GM04503 (cell line): Measurements from ENCODE around the gene CDIP1.

Experiments
- DNase-seq: peaks from one replicate; pipeline ENCODE4 v3.0.0-alpha.2; 2012; ENCODE audit warnings: low read depth

Gene CDIP1

DNA sequence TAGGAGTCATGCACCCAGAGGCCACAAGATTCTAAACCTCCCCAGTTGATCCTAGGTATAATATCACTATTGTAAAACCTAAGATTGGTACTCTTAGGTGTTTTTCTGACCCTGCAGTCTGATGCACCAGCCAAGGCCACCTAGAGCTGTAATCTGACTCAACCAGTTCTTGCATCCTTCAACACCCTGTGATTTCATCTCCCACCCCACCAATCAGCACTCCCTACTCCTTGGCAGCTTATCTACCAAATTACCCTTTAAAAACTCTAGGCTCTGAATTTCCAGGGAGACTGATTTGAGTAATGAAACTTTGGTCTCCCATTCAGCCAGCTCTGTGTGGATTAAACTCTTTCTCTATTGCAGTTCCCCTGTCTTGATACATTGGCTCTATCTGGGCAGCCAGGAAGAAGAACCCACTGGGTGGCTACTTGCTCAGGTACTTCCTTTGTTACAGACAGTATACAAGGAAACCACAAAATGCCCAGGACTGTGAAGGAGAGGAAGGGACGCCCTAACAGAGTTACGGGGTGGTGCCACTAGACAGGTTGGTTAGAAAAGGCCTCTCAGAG is 1.2 kb upstream of the CDIP1 start:
- no peak for DNase-seq

DNA sequence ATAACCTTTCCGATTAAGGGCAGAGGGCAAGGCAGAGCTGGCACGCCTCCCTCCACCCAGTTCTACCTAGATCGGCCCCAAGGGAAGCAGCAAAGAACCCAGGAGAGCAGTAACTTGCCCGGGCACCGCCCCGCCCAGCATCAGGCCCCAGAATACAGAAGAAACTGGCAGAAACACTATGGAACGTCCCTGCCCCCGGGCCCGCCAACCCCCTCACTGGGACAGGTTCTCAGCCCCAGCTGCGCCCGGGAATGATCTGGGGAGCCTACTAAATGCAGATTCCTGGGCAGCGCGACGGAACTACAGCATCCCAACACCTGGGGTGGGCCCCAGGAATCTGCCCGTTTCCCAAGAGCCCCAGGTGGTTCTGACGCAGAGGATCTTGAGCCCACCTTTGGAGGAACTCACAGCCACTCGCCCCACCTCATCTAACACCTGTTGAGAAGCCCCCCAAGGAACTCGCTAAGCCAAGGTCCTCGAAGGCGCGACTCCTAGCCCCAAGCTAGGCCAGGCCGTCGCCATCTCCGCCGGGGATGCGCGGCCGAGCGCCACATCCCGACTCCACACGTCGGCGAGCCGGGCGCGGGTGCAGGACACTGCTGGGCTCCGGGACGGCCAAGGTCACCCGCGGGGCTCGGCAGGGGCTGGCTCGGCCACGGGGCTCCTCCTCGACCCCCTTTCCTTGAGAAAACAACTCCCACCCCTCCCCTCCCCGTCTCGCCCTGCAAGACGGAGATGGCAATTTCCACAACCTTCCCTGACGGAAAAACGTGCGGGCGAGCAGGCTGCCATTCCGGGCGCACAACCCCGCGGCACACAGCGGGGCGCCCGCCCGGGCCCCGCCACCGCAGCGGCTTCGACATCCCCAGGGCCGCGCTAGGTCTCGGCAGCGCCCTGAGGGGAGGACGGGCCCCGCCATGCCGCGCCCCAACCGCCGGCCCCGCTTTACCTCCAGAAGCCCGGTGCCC is 913 bp downstream of the CDIP1 start:
- no peak for DNase-seq

DNA sequence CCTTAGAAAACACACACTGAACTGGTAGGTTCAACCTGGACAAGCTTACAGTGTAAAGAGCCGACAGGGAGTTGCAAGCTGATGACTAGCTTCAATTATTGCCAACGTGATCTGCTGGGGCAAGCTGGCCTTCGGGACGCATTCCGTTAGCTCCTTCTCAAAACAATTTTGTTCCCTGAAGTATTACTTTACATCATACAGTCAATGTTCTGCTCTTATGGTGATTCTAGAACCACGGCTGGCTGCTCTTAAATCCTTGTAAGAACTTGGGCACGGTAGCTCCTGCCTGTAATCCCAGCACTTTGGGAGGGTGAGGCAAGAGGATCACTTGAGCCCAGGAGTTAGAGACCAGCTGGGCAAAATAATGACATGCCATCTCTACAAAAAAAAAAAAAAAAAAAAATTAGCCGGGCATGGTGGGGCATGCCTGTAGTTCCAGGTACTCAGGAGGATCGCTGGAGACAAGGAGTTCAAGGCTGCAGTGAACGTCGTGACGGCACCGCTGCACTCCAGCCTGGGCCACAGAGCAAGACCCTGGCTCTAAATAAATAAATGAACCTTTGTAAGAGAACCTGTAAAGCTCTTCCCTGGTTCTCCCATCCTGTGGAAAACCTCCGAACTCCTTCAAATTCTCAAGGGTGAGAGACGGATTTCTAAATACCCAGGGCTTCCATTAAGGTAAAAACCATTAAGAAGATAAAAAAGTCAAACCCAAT is 2.0 kb downstream of the CDIP1 start:
- DNase-seq = no peak

DNA sequence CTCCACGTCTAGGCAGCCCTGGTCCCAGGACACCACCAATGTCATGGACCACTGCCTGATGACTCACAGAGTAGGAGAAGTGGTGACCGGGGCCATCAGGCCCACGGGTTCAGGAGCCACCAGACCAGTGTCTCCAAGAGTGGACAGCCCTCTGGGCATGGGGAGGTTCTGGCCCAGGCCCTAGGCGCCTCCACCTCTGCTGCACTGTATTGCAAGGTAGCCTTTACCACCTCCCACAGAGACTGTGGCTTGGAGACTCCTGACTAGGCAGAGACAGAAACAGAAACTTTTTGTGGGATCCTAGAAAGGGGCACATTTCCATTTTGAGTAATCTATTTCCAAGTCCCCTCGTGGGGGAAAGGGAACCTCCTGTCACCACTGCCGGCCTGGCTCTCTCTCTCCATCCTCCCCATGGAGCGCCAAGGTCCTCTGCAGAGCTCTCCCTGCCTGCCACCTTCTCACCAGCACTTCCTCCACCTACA is 2.9 kb downstream of the CDIP1 start:
- DNase-seq = no peak

DNA sequence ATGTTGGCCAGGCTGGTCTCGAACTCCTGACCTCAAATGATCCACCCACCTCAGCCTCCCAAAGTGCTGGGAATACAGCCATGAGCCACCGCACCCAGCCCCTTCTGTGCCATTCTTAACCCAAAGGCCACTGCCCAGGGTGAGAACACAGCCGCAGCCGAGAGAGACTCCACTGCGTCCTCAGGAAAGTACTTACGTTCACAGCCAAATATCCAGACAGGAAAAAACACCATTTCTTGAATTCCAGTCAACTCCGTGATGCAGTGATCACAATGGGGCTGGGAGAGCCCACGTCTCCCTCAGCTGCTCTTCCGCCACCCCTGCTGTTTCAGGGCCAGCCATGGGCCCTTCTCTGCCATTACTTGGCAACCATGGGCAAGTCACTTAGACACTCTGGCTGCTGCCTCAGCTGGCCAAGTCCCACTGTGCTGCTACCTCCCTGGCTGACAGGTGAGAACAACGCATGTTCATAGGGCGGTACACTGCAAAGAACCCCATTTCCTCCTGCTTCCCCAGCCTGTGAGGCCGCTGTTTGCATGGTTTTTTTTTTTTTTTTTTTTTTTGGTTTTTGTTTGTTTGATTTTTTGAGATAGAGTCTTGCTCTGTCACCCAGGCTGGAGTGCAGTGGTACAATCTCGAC is 4.3 kb downstream of the CDIP1 start:
- no peak for DNase-seq

DNA sequence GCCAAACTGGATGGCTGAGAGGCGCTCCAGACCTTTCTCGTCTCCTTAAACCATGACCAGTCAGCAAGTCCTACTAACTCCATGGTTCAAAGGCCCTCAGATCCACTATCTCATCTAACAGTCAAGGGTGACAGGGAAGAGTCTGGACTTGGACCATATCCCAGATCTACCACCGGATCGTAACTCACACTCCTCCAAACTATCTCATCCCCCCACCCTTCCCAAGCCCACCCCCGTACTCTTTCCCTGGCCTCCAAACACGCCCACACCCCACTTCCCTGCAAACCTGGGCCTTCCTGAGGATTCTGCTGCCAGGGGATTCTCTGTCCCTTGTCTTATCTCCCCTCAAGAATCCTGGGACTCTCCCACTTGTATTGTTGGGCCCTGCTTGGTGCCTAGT is 5.1 kb downstream of the CDIP1 start:
- no peak for DNase-seq

DNA sequence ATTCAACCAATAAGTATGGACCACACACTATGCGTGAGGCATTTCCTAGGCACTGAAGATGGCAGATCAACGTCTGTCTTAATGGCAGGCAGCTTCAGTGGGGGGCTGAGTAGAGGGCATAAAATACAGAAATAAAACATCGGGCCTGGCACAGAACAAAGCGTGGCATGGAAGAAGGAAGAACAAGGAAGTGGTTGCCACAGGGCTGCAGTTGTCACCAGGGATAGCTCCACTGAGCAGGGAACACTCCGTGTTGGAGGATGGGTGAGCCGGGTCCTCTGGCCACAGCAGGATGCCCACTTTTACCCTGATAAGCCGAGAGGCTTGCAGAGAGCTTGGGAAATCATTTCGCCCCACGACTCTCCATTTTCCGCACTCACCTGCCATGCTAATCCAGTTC is 6.3 kb downstream of the CDIP1 start:
- DNase-seq = no peak

DNA sequence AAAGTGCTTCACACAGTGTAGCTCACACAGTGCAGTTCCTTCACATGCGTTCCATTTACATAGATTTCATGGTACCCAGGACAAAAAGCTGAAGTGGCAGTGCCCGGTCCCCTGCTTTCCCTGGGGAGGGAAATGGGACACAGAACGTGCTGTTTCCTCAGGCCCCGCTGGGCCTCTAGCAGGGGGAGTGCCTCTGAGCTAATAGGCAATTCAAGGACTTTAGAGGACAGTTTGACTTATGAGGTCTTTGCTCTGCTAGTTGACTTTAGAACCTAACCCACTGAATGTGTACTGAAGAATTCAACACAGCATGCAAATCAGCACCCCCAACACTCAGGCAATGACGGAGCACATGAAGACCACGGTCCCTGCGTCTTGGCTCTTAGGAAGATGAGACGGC is 6.8 kb downstream of the CDIP1 start:
- no peak for DNase-seq

DNA sequence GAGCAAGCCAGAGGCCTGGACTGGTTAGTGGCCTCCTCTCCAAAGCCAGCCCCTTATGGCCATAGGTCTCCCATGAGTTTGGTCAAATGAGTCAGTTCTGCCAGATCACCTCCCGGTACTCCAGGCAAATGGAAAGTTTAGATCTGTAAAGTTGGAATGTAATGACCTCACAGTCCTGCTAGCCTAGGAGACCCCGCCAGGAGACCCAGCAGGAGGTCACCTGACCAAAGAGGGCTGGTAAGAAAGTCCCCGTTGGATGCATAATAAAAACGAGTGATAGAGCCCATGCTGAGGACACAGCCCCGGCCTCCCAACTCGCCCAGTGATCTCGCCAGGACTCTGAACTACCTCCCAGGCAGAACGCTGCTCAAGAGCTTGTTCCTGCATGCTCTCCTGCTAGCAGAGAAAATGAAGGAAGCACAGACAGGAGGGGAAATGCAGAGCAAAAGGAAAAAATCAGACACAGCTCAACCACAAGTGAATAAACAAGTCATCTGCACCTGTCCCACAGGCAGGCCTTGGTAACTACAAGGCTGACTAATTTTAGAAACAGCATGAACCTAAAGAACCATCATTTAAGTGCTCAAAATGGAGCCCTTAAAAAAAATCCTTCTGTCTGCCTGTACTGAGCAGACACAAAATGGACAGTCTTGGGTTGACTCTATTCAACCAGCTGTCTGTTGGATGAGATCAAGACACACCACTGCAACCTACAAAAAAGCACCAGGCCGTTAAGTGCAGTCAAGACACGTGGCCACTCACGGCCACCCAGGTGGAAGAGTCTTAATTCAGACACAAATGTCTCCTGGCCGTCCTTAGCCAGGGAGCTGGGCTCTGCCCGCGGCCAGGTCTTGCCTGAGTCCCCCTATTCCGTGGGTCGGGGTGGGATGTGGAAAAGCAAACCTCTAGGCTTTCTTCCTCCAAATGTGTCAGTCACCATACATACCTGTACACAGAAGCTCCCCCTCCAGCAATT is 9.2 kb downstream of the CDIP1 start:
- no peak for DNase-seq

DNA sequence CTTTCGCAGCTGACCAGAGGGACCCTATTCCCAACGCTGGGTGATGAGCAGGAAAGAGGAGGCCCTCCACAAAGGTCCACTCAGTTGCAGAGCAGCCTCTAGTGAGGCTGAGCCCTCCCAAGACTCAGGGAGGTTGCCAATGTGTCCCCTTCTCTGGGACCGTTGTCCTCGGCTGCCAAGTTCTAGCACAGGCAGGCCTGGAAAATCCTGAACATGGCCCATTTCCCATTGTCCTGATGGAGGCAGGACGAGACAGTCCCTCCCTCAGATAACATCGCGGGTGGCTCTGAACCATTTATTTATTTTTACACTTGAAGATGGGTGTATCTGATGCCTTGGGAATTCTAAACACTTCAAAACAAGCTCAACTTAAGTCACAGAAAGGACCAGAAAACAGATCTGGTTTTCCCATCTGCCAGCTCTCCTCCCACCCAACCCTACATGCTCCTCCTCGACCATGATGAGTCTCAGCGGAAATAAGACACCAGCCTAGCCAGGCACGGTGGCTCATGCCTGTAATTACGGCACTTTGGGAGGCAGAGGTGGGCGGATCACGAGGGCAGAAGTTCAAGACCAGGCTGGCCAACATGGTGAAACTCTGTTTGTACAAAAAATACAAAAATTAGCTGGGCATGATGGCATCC is 12.8 kb downstream of the CDIP1 start:
- DNase-seq = no peak

DNA sequence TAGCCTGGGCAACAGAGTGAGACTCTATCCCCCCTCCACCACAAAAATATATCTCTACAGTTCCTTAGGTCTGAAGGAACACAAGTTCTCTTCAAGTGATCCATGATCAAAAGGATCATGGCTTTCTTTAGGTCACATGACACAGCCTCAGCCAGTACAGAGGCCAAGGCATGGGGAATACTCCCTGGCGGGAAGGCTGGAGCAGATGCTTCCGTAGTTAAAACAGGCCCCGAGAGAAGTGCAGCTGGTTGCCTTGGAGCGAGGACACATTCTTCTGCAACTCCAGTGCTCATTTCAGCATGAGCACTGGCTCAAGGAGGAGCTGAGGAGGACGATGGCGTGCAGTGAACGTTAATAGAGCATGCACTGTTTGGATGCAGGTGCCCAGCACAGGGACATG is 13.5 kb downstream of the CDIP1 start:
- DNase-seq = no peak

DNA sequence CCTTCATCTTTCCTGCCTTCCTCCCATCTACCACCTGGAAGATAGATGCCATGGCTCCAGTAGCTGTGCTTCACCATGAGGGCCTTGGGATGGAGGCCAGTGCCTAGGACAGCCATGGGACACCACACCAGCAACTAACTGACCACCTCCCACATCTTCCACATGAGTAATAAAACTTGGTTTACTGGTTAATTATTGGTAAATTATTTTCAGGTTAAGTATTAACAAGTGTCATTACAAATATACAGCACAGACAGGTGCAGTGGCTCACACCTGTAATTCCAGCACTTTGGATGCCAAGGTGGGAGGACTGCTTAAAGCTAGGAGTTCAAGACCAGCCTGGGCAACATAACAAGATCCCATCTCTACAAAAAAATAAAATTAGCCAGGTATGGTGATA is 14.0 kb downstream of the CDIP1 start:
- no peak for DNase-seq

DNA sequence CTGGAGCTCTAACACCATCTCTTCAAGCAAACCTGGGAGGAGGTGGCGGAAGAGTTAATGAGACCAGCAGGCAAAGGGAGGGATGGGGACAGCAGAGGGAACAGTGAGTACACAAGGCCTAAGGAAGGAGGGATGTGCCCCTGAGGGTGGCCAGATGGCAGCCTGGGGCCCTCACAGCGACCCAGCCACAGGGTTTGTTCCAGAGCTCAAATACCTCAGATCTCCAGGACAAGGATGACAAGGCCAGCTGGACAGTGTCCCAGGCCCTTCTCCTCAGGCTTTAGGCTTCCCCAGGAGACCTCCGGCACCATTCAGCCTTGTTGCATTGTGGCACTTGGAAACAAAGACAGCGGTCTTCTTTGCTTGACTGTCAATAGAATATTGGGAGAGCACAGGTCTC is 14.9 kb downstream of the CDIP1 start:
- no peak for DNase-seq

DNA sequence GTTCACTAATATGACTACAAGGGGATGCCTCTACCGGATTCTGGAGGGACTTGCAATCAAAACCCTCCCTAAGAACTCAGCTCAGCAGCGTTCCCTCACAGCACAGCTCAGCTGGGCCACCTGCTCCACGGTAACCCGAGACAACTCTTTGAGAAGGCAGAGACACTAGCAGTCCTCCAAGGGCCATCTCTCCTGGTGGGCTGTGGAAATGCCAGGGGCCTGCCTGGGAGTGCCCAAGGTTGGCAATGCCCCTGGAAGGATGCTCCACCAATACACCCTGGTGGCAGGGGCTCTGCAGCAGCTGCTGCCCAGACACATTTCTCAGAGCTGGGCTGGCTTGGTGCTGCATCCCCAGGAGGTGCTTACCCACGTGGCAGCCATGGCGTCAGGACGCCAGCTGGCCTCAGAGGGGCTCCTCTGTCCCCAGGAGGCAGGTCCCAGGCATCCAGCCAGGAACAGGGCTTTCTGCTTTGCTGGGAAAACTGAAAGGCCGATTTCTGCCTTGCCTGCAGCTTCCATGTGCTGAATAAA is 16.5 kb downstream of the CDIP1 start:
- no peak for DNase-seq

DNA sequence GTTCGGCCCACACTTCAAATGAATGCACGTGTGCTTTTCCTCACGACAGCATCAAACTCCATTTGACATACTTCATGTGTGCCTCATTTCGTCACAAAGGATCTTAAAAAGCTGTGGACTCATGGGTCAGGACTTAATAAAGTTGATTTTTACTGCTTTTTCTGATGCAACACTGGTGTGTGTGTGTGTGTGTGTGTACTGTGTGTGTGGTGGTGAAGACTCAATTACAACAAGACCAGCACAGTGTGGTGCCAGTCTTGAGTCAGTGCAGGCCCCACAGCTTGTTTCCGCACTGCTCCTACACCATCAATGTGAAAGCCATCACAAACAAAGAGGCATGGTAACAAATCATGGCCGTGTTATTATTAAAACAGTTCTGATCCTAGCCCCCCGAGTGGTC is 17.7 kb downstream of the CDIP1 start:
- DNase-seq = no peak

DNA sequence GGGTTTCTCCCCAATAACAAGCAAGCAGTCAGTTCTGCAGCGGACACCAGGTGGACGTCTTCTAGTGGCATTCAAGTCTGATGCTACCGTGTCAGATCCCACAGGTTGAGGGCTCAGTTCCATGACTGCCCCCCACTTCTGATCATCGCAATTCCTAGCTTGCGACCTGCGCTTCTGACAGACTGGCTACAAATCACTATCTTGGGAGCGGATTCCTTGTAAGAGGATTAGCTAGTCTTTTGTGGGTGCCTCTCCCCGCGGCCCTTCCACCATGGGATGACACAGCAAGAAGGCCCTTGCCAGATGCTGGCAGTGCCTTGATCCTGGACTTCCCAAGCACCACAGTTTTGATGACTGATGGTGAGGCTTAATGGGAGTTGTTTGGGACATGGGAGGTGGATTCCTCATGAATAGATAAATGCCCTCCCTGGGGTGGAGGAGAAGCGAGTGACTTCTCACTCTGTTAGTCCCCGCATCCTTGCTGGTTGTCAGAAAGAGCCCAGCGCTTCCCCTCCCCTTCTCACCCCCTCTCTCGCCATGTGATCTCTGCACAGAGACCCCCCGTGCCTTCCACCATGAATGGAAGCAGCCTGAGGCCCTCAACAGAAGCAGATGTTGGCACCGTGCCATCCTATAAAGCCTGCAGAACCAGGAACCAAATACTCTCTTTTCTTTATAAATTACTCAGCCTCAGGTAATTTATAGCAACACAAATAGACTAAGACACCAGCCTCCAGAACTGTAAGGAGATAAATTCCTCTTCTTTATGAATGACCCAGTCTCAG is 19.1 kb downstream of the CDIP1 start:
- no peak for DNase-seq

DNA sequence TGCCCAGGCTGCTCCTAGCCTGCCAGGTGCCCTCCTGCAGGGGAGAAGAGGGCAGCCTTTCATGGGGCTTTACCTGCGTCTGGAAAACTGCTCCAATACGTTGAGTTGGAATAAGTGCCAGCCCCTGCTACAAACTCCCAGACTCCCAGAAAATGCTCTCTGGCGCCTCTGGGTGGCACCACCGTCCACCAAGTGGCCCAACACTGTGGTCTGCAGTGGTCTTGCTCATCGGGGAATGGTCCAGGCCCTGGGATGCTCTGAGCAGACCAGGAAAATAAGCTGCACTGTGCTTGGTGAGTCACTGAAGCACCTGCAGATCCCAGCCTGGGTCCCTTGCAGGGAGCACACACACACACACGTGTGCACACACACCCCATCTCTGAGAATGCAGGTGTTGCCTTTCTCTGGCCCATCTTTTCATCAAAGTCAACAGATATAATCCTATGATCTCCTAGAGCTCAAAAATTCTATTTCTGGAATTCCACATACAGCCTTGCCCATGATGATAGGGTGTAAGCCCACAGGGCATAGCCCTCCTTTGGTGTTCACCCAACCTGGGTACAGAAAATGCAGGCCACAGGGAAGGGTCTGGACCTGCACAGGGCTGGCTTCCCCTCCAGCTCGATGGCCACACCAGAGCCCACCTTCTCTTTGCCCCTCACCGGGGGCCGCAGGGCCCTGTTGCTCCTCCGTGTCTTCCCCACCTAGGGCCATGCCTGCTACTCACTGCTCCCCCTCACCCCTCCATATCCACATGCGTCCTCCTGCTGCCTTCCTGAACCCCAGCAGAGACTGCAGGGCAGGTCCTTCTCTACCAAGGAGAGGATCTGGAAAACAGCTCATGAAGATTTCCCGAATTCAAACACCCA is 20.5 kb downstream of the CDIP1 start:
- no peak for DNase-seq

DNA sequence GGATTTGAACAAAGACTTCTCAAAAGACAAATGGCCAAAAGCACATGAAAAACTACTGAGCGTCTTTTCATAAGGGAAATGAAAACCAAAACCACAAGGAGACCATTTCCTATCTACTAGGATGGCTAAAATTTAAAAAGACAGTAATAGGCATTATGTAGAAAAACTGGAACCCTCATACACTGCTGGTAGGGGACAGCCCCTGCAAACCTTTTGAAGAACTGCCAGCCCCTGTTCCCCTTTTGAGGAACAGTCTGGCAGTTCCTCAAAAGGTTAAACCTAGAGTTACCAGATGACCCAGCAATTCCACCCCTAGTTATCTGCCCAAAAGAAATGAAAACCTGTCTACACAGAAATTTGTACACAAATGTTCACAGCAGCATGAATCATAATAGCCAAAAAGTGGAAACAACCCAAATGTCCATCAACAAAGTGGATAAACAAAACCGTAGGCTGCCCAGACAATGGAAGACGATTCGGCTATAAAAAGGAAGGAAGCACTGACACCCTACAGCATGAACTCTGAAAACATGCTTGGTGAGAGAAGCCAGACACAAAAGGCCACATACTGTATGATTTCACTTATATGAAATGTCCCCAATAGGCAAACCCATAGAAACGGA is 22.9 kb downstream of the CDIP1 start:
- no peak for DNase-seq
